HCT116 (cell line): Measurements from ENCODE around the gene SPAG8. TPM values are rescaled to one million over a fixed set of nuclear protein-coding genes. Genes with fewer than 3 reads are reported as not detected.

ENCODE experiments used
- ATAC-seq: fragments of 200-7000 bp; cut with Tn5 transposase; 2 replicates; pipeline ENCODE4 v1.9.1; 2020; ENCODE audit warnings: mild to moderate bottlenecking, moderate library complexity
- BruUV-seq: library from RNA; stranded (reverse); fragments of 400-500 nt; replicated peaks from 2 replicates; lab custom pipeline; 2021; lab: Mats Ljungman, UMichigan
- CTCF ChIA-PET: fragments of 300-600 bp; sonication (Branson Sonifier 250); formaldehyde crosslinking; loops from one replicate; lab custom pipeline; 2021; ENCODE audit warnings: antibody characterized with exemption; lab: Charles Lee
- POLR2A ChIA-PET: fragments of 300-600, 350-600 bp; sonication (Branson Sonifier 250); formaldehyde crosslinking; loops from one replicate; lab custom pipeline; 2021; ENCODE audit warnings: antibody characterized with exemption; lab: Charles Lee
- RAD21 ChIA-PET, 2 experiments: fragments of 300-600 bp; sonication (Branson Sonifier 250); formaldehyde crosslinking; loops; one replicate each; lab custom pipeline; 2023; ENCODE audit warnings: low total read pairs in 2 of 2; ENCODE audit not compliant: uncharacterized antibody in 2 of 2, unreplicated experiment in 2 of 2, low non-redundant PET in 1 of 2; lab: Charles Lee
- DNase-seq: peaks from one replicate; pipeline ENCODE4 v3.0.0-alpha.2; 2010; ENCODE audit warnings: low read depth, low spot score
- H2AFZ ChIP-seq: fragments of 200-600 bp; shearing (Covaris generic), sonication (generic); 2 replicates; pipeline ENCODE4 v1.6.1; 2017; ENCODE audit warnings: low read depth, mixed run types, mixed read lengths, antibody characterized with exemption, low read length; ENCODE audit not compliant: poor library complexity, severe bottlenecking
- H3K27ac ChIP-seq: 2 replicates; pipeline ENCODE4 v1.5.1; 2012; ENCODE audit warnings: low read depth, low read length
- H3K27me3 ChIP-seq: fragments of 200-600 bp; sonication (generic); 2 replicates; pipeline ENCODE4 v1.6.1; 2016; ENCODE audit warnings: mixed run types, low read length, mixed read lengths; ENCODE audit not compliant: insufficient read depth
- H3K36me3 ChIP-seq, 2 experiments: fragments of 200-500 bp in 1 of 2; fragments of 200-600 bp in 1 of 2; sonication (Bioruptor generic) in 1 of 2; sonication (generic) in 1 of 2; 2 replicates each; pipeline versions ENCODE4 v1.5.1 to v1.6.1; 2014 to 2016; ENCODE audit warnings: low read length in 2 of 2, inconsistent platforms in 1 of 2, mixed read lengths in 1 of 2, mixed run types in 1 of 2; ENCODE audit not compliant: insufficient read depth in 2 of 2, control insufficient read depth in 1 of 2
- H3K4me1 ChIP-seq, 2 experiments: fragments of 200-600 bp in 1 of 2; sonication (generic) in 1 of 2; 2 replicates each; pipeline versions ENCODE4 v1.5.1 to v1.6.1; 2012 to 2017; ENCODE audit warnings: low read length in 2 of 2, inconsistent platforms in 1 of 2, mild to moderate bottlenecking in 1 of 2, mixed read lengths in 1 of 2, mixed run types in 1 of 2, moderate library complexity in 1 of 2; ENCODE audit not compliant: insufficient read depth in 2 of 2, control insufficient read depth in 1 of 2
- H3K4me2 ChIP-seq: fragments of 200-600 bp; sonication (generic); 2 replicates; pipeline ENCODE4 v1.6.1; 2017; ENCODE audit warnings: mixed run types, low read length, mixed read lengths
- H3K4me3 ChIP-seq, 2 experiments: fragments of 200-600 bp in 1 of 2; sonication (generic) in 1 of 2; replicated peaks in 1 of 2; 2 replicates each; pipeline ENCODE4 v1.5.1; 2011 to 2016; ENCODE audit warnings: low read length in 2 of 2, control low read depth in 1 of 2, low read depth in 1 of 2, mild to moderate bottlenecking in 1 of 2, mixed read lengths in 1 of 2, mixed run types in 1 of 2
- H3K79me2 ChIP-seq: fragments of 200-600 bp; sonication (generic); 2 replicates; pipeline ENCODE4 v1.6.1; 2017; ENCODE audit warnings: mild to moderate bottlenecking, mixed run types, low read length, moderate library complexity, mixed read lengths; ENCODE audit not compliant: insufficient read depth
- H3K9ac ChIP-seq: fragments of 200-600 bp; sonication (generic); 2 replicates; pipeline ENCODE4 v1.6.1; 2016; ENCODE audit warnings: low read length, mixed read lengths
- H3K9me2 ChIP-seq: fragments of 200-600 bp; sonication (generic), shearing (Covaris generic); 2 replicates; pipeline ENCODE4 v1.6.1; 2017; ENCODE audit warnings: mixed run types, mild to moderate bottlenecking, moderate library complexity; ENCODE audit not compliant: insufficient read depth
- H3K9me3 ChIP-seq, 2 experiments: fragments of 200-500 bp in 1 of 2; fragments of 200-600 bp in 1 of 2; sonication (Bioruptor generic) in 1 of 2; sonication (generic) in 1 of 2; 2 replicates each; pipeline ENCODE4 v1.6.1; 2014 to 2017; ENCODE audit warnings: low read length in 2 of 2, mixed read lengths in 2 of 2, inconsistent platforms in 1 of 2, low read depth in 1 of 2, mild to moderate bottlenecking in 1 of 2, mixed run types in 1 of 2, moderate library complexity in 1 of 2; ENCODE audit not compliant: control insufficient read depth in 1 of 2, insufficient read depth in 1 of 2
- H4K20me1 ChIP-seq: fragments of 200-600 bp; sonication (generic), shearing (Covaris generic); 2 replicates; pipeline ENCODE4 v1.6.1; 2017; ENCODE audit warnings: mixed run types, mild to moderate bottlenecking, moderate library complexity; ENCODE audit not compliant: insufficient read depth
- CEBPB ChIP-seq: IDR thresholded peaks from 2 replicates; pipeline ENCODE4 v1.6.1; 2012; ENCODE audit warnings: low read depth
- EGR1 ChIP-seq: IDR thresholded peaks from 2 replicates; pipeline ENCODE4 v1.6.1; 2012; ENCODE audit warnings: low read depth
- ELF1 ChIP-seq: IDR thresholded peaks from 2 replicates; pipeline ENCODE4 v1.6.1; 2012; ENCODE audit warnings: low read depth, borderline replicate concordance
- EZH2phosphoT487 ChIP-seq: fragments of 200-600 bp; IDR thresholded peaks from 2 replicates; pipeline ENCODE4 v1.6.1; 2018; ENCODE audit warnings: antibody characterized with exemption, borderline replicate concordance
- JUND ChIP-seq: IDR thresholded peaks from 2 replicates; pipeline ENCODE4 v1.6.1; 2012
- POLR2AphosphoS5 ChIP-seq: IDR thresholded peaks from 2 replicates; pipeline ENCODE4 v1.6.1; 2011; ENCODE audit warnings: mild to moderate bottlenecking, low read depth, low read length, moderate library complexity
- RAD21 ChIP-seq: IDR thresholded peaks from 2 replicates; pipeline ENCODE4 v1.6.1; 2012; ENCODE audit warnings: low read depth, mild to moderate bottlenecking
- SIN3A ChIP-seq: IDR thresholded peaks from 2 replicates; pipeline ENCODE4 v1.6.1; 2012; ENCODE audit warnings: low read depth
- SRF ChIP-seq: IDR thresholded peaks from 2 replicates; pipeline ENCODE4 v1.6.1; 2012; ENCODE audit warnings: low read depth
- TCF7L2 ChIP-seq: IDR thresholded peaks from 2 replicates; pipeline ENCODE4 v1.7.0; 2011; ENCODE audit warnings: borderline replicate concordance, inconsistent platforms; ENCODE audit not compliant: insufficient read depth, insufficient read length; ENCODE audit errors: extremely low read depth
- YY1 ChIP-seq: IDR thresholded peaks from 2 replicates; pipeline ENCODE4 v1.6.1; 2011; ENCODE audit warnings: low read length, low read depth, moderate library complexity, mild to moderate bottlenecking; ENCODE audit not compliant: insufficient replicate concordance; ENCODE audit errors: extremely low read depth
- ZBTB33 ChIP-seq: IDR thresholded peaks from 2 replicates; pipeline ENCODE4 v1.6.1; 2011; ENCODE audit warnings: mild to moderate bottlenecking, low read length, moderate library complexity; ENCODE audit not compliant: insufficient replicate concordance; ENCODE audit errors: extremely low read depth
- intact Hi-C: fragments of 100-400 bp; cut with micrococcal nuclease; formaldehyde crosslinking; loops from 2 replicates; pipeline ENCODE4 v1.10.0; 2022
- total RNA-seq: library from RNA; stranded (reverse); gene quantifications from one replicate; pipeline ENCODE4 v1.2.1, GENCODE V29; 2021; ENCODE audit not compliant: unreplicated experiment

Gene SPAG8
- total RNA-seq, 1 experiment from 2014 or later: 0.39 TPM

GRCh38 chr9:35828716-35829083 lies 16.6 kb upstream of the SPAG8 start, which contains the start of gene FAM221B (continued):
- TF ChIP-seq EGR1: no peak
- TF ChIP-seq JUND: no peak
- no peak for TF ChIP-seq ZBTB33
- no peak for TF ChIP-seq POLR2AphosphoS5
- no peak for TF ChIP-seq SRF
- no peak for TF ChIP-seq SIN3A
- no peak for TF ChIP-seq ELF1
- TF ChIP-seq EZH2phosphoT487: no peak
- TF ChIP-seq RAD21: no peak

GRCh38 chr9:35827486-35827885 lies 15.4 kb upstream of the SPAG8 start:
- no peak for TF ChIP-seq TCF7L2
- TF ChIP-seq CEBPB: no peak
- TF ChIP-seq EGR1: no peak
- no peak for TF ChIP-seq YY1
- DNase-seq (no peak), ATAC-seq (no peak)
- peaks cover 3 to 20% of the 10 kb centered on the region in 2 experiments; a peak in 3 of 4 replicates for H3K4me1 ChIP-seq
- no peaks in the 10 kb centered on the region for H3K79me2 ChIP-seq
- H3K4me3 ChIP-seq: no peak overlapping the region
- CTCF ChIA-PET: no interaction called here
- intact Hi-C loops: no loop called here
- no peaks in the 10 kb centered on the region for H3K9me3 ChIP-seq
- no peak overlapping the region for H3K4me2 ChIP-seq
- H4K20me1 ChIP-seq: no peaks in the 10 kb centered on the region
- H3K9ac ChIP-seq: no peak overlapping the region
- no peaks in the 10 kb centered on the region for H3K9me2 ChIP-seq
- no TSS peak for BruUV-seq
- RAD21 ChIA-PET: no interaction called here
- H3K27ac ChIP-seq: no peak overlapping the region
- H3K36me3 ChIP-seq: no peaks in the 10 kb centered on the region
- H3K27me3 ChIP-seq: no peaks in the 10 kb centered on the region
- H2AFZ ChIP-seq: no peak overlapping the region
- POLR2A ChIA-PET: no interaction called here
